LHCN-M2 (cell line): ENCODE data around the gene RNF135. TPM values are rescaled to one million over a fixed set of nuclear protein-coding genes. Genes with fewer than 3 reads are reported as not detected.
"Not testable (repeated sequence)": the region's sequence is repeated elsewhere in the genome, so short reads cannot be mapped to it uniquely, and the experiment has no call there.

ENCODE experiments used
- DNase-seq: peaks from one replicate; pipeline ENCODE4 v3.0.0-alpha.2; 2012; ENCODE audit warnings: low read depth
- total RNA-seq: library from RNA; depleted of rRNA; stranded (reverse); fragments of >200 nt; gene quantifications from 2 replicates; pipeline ENCODE4 v1.2.3, GENCODE V29; 2014

RNF135 gene
- total RNA-seq, 1 experiment from 2014 or later, result 17.6 TPM

GRCh38 chr17:30997842-30998241, 27.0 kb downstream of the RNF135 start:
- DNase-seq, result no peak

DNA sequence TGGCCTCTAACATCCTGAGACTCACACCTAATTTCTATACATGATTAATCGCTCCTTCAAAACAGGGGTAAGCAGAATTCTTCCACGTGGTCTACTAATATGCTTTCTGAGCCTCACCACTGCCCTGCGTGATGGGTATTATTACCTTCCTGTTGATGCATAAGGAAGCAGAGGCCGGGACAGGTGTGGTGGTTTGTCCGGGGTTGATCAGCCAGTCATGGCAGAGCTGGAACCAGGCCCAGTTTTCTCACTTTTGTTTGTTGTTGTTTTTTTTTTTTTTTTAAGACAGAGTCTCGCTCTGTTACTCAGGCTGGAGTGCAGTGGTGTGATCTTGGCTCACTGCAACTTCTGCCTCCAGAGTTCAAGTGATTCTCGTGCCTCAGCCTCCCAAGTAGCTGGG, 31.2 kb downstream of the RNF135 start:
- no peak for DNase-seq

- DNase-seq, result no peak
These were observed 32.5 kb downstream of the RNF135 start for GRCh38 chr17:31003225-31003866.

- no peak for DNase-seq
These were observed 33.3 kb downstream of the RNF135 start for GRCh38 chr17:31004160-31004559.

- no peak for DNase-seq
These were observed 37.0 kb downstream of the RNF135 start for GRCh38 chr17:31007695-31008373.

DNA sequence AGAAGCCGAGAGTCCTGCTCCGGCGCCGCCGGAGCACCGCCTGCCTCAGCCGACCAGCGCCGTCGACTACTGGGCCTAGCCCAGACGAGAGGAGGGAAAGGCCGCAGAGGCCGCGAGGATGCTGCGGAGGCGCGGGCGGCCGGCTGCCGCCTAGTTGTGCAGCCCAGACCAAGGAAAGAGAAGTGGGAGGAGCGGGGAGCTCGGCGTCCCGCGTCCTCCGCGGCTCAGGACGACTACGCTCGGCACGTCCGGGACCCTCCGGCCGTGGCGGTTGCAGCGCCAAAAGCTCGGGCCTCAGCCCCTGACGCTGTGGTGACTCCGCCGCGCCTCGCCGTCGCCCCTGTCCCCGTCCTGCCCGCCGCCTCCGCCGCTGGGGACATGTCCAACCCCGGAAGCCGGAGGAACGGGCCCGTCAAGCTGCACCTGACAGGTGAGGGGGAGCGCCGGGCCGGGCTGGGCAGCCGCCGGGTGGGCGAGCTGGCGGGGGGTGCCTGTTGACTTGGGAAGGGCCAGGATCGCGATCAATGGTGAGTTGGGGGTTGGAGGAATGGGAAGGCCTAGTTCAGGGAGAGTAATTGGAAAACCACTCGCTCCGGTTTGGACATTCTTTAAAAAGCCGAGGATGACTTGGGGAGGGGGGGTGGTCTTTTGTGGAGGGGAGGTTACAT, 37.7 kb downstream of the RNF135 start:
- no peak for DNase-seq

DNA sequence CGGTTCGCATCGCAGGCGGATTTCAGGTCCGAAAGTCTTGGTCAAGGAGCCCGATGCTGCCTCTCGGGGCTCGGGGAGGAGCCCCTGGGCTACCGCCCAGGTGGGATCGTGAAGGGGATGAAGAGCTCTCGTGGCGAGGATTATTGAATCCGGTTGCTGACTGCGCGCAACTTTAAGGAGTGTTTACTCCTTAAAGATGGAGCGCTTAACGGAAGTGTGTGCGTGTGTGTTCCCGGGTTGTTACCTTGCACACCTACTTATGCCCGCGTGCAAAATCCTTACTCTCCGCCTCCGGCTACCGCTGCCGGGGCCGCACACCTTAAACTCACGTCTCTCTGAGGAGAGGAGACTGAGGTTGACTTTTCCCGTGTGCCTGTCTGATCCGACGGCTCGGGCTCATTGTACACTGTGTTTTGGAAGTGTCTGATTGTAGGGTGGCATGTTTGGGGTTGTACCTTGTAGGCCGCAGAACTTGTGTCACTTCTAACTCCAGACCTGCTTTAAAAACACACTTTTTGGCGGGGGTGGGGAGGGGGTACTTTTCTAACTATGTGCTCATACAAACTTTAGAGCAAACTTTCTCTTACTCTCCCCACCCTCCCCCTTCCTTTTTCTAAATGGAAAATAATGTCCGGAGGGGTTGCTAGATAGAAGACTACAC, 38.3 kb downstream of the RNF135 start:
- DNase-seq, result not testable (repeated sequence)

DNA sequence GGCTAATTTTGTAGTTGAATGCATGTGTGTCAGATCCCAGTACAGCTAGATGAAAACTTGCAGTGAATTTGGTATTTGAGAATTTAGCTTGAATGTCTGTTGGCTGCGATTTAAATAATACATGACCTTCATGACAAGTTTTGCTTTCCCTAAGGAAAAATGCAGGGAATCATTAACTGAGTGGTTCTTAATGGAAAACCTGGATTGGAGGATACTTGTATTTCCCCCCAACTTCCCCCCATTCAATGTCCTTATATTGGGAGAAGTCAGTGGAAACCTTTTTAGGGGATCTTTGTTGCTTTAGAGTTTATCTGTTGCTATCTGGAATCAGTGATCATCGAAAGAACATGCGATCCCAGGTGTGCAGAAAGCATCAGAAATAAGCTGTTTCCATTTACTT, 39.2 kb downstream of the RNF135 start:
- not testable (repeated sequence) for DNase-seq

GRCh38 chr17:31013844-31014243, 43.0 kb downstream of the RNF135 start:
- no peak for DNase-seq

DNA sequence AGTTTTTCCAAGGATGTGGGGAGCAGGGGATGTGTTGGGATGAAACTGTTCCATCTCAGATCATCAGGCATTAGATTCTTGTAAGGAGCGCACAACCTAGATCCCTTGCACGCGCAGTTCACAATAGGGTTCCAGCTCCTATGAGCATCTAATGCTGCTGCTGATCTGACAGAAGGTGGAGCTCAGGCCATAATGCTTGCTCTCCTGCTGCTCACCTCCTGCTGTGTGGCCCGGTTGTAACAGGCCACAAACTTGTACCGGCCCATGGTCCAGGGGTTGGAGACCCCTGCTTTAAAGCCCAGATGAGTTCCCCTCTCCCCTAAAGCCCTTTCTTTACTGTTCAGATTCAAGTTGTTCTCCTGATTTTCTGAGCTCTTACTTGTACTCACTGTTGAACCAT, 44.8 kb downstream of the RNF135 start:
- DNase-seq, result no peak

- DNase-seq, result no peak
These were observed 48.2 kb downstream of the RNF135 start for GRCh38 chr17:31019004-31019403.

DNA sequence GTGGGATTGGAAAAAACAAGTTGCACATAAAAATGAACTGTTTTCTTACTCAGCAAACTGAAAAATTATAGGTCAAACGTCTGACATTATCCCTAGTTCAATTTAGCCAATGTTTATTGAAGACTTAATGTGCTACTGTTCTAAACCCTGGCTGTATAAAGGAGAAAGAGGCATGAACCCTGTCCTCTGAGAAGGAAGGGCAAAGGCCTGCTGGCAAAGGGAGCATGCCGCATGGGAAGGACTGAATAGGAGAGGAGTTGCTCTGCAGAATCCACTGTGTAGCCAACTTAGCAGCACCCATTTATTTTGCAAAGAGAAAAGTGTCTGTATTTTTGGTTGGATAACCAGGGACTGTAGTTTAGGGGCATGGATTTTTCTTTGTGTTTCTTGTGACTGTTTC, 52.3 kb downstream of the RNF135 start:
- not testable (repeated sequence) for DNase-seq

GRCh38 chr17:31031841-31032240, 61.0 kb downstream of the RNF135 start:
- no peak for DNase-seq

- DNase-seq, result not testable (repeated sequence)
These were observed 64.8 kb downstream of the RNF135 start for GRCh38 chr17:31035611-31036010.

DNA sequence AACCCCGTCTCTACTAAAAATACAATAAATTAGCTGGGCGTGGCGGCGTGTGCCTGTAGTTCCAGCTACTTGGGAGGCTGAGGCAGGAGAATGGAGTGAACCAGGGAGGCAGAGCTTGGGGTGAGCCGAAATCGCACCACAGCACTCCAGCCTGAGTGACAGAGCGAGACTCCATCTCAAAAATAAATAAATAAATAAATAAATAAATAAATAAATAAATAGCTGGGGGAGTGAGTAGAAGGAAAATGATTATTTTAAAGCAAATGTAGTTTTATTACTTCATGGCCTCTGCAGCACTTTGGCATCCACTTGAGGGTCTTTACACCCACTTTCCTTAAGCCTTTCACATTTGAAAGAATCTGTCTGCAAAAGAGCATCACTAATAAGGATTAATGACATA, 70.0 kb downstream of the RNF135 start:
- DNase-seq, result not testable (repeated sequence)

GRCh38 chr17:31042378-31042777, 71.5 kb downstream of the RNF135 start:
- not testable (repeated sequence) for DNase-seq

- not testable (repeated sequence) for DNase-seq
These were observed 76.1 kb downstream of the RNF135 start for GRCh38 chr17:31046856-31047425.

- DNase-seq, result no peak
These were observed 77.3 kb downstream of the RNF135 start for GRCh38 chr17:31048142-31048541.

- DNase-seq, result no peak
These were observed 77.9 kb downstream of the RNF135 start for GRCh38 chr17:31048780-31049179.
